HUES64 (cell line): ENCODE measurements around the gene PRKAR1A.
"Not testable (repeated sequence)": the region's sequence is repeated elsewhere in the genome, so short reads cannot be mapped to it uniquely, and the experiment has no call there.

Experiments
- H3K27ac ChIP-seq: 2 replicates; pipeline ENCODE4 v1.7.0; 2013; ENCODE audit warnings: low read depth, low read length, inconsistent platforms
- H3K27me3 ChIP-seq: 2 replicates; pipeline ENCODE4 v1.6.1; 2013; ENCODE audit warnings: mild to moderate bottlenecking, low read length; ENCODE audit not compliant: insufficient read depth
- H3K36me3 ChIP-seq: 2 replicates; pipeline ENCODE4 v1.6.1; 2013; ENCODE audit warnings: mild to moderate bottlenecking, low read length; ENCODE audit not compliant: insufficient read depth
- H3K4me1 ChIP-seq: 2 replicates; pipeline ENCODE4 v1.6.1; 2013; ENCODE audit warnings: mild to moderate bottlenecking, low read length, moderate library complexity; ENCODE audit not compliant: insufficient read depth
- H3K4me3 ChIP-seq: 2 replicates; pipeline ENCODE4 v1.5.1; 2013; ENCODE audit warnings: mild to moderate bottlenecking, low read length, moderate library complexity
- H3K9ac ChIP-seq: 2 replicates; pipeline ENCODE4 v1.6.1; 2013; ENCODE audit warnings: mild to moderate bottlenecking, low read depth, low read length
- H3K9me3 ChIP-seq: 2 replicates; pipeline ENCODE4 v1.6.1; 2013; ENCODE audit warnings: low read depth, low read length; ENCODE audit not compliant: insufficient read depth
- WGBS: fragments of 150-250, 120-280 bp; methylation state at CpG from one replicate; pipeline ENCODE4 v1.1.7; 2013; ENCODE audit warnings: missing lambda C conversion rate; 5-methylcytosine and 5-hydroxymethylcytosine counted together

The PRKAR1A gene

GRCh38 chr17:68511671-68512246 is 471 bp upstream of the PRKAR1A start:
- H3K9ac ChIP-seq = peak overlapping the region; percentile 90
- H3K9me3 ChIP-seq = peaks cover 6% of the 10 kb centered on the region
- H3K27ac ChIP-seq = peak overlapping the region; percentile 99
- peak overlapping the region; percentile 85 for H3K4me3 ChIP-seq
- peaks cover 22% of the 10 kb centered on the region for H3K36me3 ChIP-seq
- H3K27me3 ChIP-seq = no peaks in the 10 kb centered on the region
- peaks cover 24% of the 10 kb centered on the region for H3K4me1 ChIP-seq
- WGBS = under 1% methylated on average over 48 of the region's 49 CpGs

GRCh38 chr17:68512960-68513474 is 787 bp downstream of the PRKAR1A start:
- peaks cover 19% of the 10 kb centered on the region for H3K9me3 ChIP-seq
- no peaks in the 10 kb centered on the region for H3K27me3 ChIP-seq
- peak overlapping the region; percentile 90 for H3K9ac ChIP-seq
- H3K4me1 ChIP-seq = peaks cover 24% of the 10 kb centered on the region
- H3K4me3 ChIP-seq = peak overlapping the region; percentile 85
- WGBS = under 1% methylated on average over 20 of the region's 20 CpGs
- H3K36me3 ChIP-seq = peaks cover 35% of the 10 kb centered on the region
- H3K27ac ChIP-seq = peak overlapping the region; percentile 99

GRCh38 chr17:68513932-68514331 is 1.7 kb downstream of the PRKAR1A start:
- peaks cover 23% of the 10 kb centered on the region for H3K9me3 ChIP-seq
- H3K4me1 ChIP-seq = peaks cover 24% of the 10 kb centered on the region
- no peak overlapping the region for H3K27ac ChIP-seq
- H3K36me3 ChIP-seq = peaks cover 44% of the 10 kb centered on the region
- H3K27me3 ChIP-seq = no peaks in the 10 kb centered on the region
- 39% methylated on average over 3 of the region's 3 CpGs for WGBS
- H3K9ac ChIP-seq = peak overlapping the region; percentile 22; the same call in 1 of the 2 replicates
- peak overlapping the region; percentile 85 for H3K4me3 ChIP-seq

GRCh38 chr17:68514831-68515635 is 2.8 kb downstream of the PRKAR1A start:
- Histone ChIP-seq H3K36me3 (peaks cover 55% of the 10 kb centered on the region), H3K9ac (no peak overlapping the region), H3K9me3 (peaks cover 23% of the 10 kb centered on the region), H3K27me3 (no peaks in the 10 kb centered on the region), H3K4me3 (peak overlapping the region; percentile 85), H3K4me1 (peaks cover 24% of the 10 kb centered on the region), H3K27ac (no peak overlapping the region)
- WGBS = 89% methylated on average over 15 of the region's 15 CpGs

GRCh38 chr17:68516732-68517131 is 4.5 kb downstream of the PRKAR1A start:
- Histone ChIP-seq H3K27ac (no peak overlapping the region), H3K4me1 (peaks cover 18% of the 10 kb centered on the region), H3K36me3 (peaks cover 67% of the 10 kb centered on the region), H3K9ac (no peak overlapping the region), H3K4me3 (no peak overlapping the region), H3K27me3 (no peaks in the 10 kb centered on the region), H3K9me3 (peaks cover 23% of the 10 kb centered on the region)
- 97% methylated on average over 1 of the region's 1 CpG for WGBS

GRCh38 chr17:68517605-68518004 is 5.4 kb downstream of the PRKAR1A start:
- Histone ChIP-seq H3K9me3 (peaks cover 23% of the 10 kb centered on the region), H3K36me3 (peaks cover 75% of the 10 kb centered on the region), H3K4me1 (peaks cover 18% of the 10 kb centered on the region)
- WGBS = 98% methylated on average over 3 of the region's 3 CpGs
- not testable (repeated sequence) for H3K9ac ChIP-seq, H3K27me3 ChIP-seq, H3K27ac ChIP-seq, H3K4me3 ChIP-seq

- WGBS = 97% methylated on average over 9 of the region's 9 CpGs
- H3K9ac ChIP-seq = no peak overlapping the region
- no peak overlapping the region for H3K4me3 ChIP-seq
- H3K9me3 ChIP-seq = peaks cover 23% of the 10 kb centered on the region
- no peaks in the 10 kb centered on the region for H3K27me3 ChIP-seq
- H3K36me3 ChIP-seq = peaks cover 81% of the 10 kb centered on the region
- peaks cover 18% of the 10 kb centered on the region for H3K4me1 ChIP-seq
- no peak overlapping the region for H3K27ac ChIP-seq
These were observed 6.0 kb downstream of the PRKAR1A start for GRCh38 chr17:68518063-68518815.

GRCh38 chr17:68519051-68519450 is 6.8 kb downstream of the PRKAR1A start:
- H3K36me3 ChIP-seq = peaks cover 89% of the 10 kb centered on the region
- over 99% methylated on average over 3 of the region's 3 CpGs for WGBS

GRCh38 chr17:68519911-68520310 is 7.7 kb downstream of the PRKAR1A start:
- H3K9me3 ChIP-seq = peaks cover 23% of the 10 kb centered on the region
- no peak overlapping the region for H3K27ac ChIP-seq
- no peak overlapping the region for H3K9ac ChIP-seq
- H3K4me3 ChIP-seq = no peak overlapping the region
- H3K27me3 ChIP-seq = no peaks in the 10 kb centered on the region
- peaks cover 4% of the 10 kb centered on the region; the same call in 1 of the 2 replicates for H3K4me1 ChIP-seq
- peaks cover 94% of the 10 kb centered on the region for H3K36me3 ChIP-seq
- 86% methylated on average over 1 of the region's 1 CpG for WGBS

More at GRCh38 chr17:68519051-68519450, 6.8 kb downstream of the PRKAR1A start:
- not testable (repeated sequence) for H3K4me3 ChIP-seq, H3K27ac ChIP-seq, H3K27me3 ChIP-seq, H3K9ac ChIP-seq
- peaks cover 23% of the 10 kb centered on the region for H3K9me3 ChIP-seq
- peaks cover 13% of the 10 kb centered on the region for H3K4me1 ChIP-seq

- peaks cover 94% of the 10 kb centered on the region for H3K36me3 ChIP-seq
These were observed 10.0 kb downstream of the PRKAR1A start for GRCh38 chr17:68522266-68522665.

GRCh38 chr17:68526548-68526947 is 14.3 kb downstream of the PRKAR1A start:
- H3K4me1 ChIP-seq = peaks cover 22% of the 10 kb centered on the region
- WGBS = 87% methylated on average over 2 of the region's 3 CpGs
- H3K9me3 ChIP-seq = no peaks in the 10 kb centered on the region
- no peak overlapping the region for H3K4me3 ChIP-seq
- H3K27me3 ChIP-seq = no peaks in the 10 kb centered on the region
- H3K9ac ChIP-seq = no peak overlapping the region
- H3K36me3 ChIP-seq = peaks cover 99% of the 10 kb centered on the region
- H3K27ac ChIP-seq = no peak overlapping the region

More at GRCh38 chr17:68522266-68522665, 10.0 kb downstream of the PRKAR1A start:
- Histone ChIP-seq H3K9ac (no peak overlapping the region; the same call in 1 of the 2 replicates), H3K4me1 (peaks cover 9% of the 10 kb centered on the region), H3K27me3 (no peaks in the 10 kb centered on the region), H3K4me3 (no peak overlapping the region), H3K9me3 (peaks cover 12% of the 10 kb centered on the region), H3K27ac (no peak overlapping the region)
